ENCODE measurements around the gene SARDH. TPM values are rescaled to one million over a fixed set of nuclear protein-coding genes. Genes with fewer than 3 reads are reported as not detected.

Gene SARDH
- total RNA-seq (10 to 100 TPM in 5 of 6 donors, 1 to 10 TPM in 1; 8.9 to 43.3 (median 25.9) TPM), polyA plus RNA-seq (10 to 100 TPM; 14.3 to 18.5 TPM)

DNA sequence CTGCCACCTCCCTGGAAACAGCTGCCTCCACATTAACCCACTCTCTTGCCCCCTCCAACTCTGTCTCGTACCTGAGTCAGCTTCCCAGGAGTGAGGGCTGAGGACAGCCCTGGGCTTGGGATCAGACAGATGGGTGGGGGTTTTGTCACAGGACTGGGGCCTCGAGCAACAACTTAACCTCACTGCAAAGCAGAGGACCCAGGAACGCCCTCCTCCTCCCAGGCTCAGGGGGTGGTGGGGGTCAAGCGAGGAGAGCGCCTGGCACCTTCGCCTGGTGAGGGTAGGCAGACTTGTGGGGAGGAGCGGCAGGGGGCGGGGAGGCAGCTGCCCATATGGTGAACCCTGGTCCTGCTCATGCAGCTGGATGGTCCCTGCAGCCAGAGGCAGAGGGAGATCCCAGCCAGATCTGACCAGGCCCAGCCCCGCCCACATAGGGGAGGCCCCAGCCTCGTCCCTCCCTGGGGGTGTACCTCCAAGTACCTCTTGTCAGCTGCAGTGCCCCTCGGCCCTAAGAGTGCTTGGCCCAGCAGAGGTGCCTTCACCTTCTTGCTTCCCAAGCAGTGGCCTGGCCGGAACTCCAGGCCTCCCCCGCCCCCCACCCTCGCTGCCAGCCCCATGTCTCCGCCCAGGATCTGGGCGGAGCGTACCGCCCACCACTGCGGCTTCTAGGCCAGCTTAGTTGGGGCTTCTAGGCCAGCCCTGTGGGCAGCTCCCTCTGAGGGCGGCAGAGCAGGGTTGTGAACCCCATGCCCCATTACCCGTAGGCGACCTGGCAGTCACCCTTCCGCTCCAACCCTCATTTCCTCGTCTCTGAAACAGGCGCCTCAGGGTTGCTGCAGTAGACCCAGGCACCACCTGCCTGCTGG lies at the start of gene SARDH:
Gene SARDH, minus strand, starts transcription at position 579 of the 866 bp plus-strand sequence. CDS start 4,179 bp downstream, outside the sequence.
- Histone ChIP-seq H3K4me3 (peak within 1 kb of the TSS; percentile 12 to 49 (median 32)), H3K4me1 (no peaks in the 10 kb centered on the region), H3K27ac (peak within 1 kb of the TSS in 3 of 4 donors; percentile 10 to 42 (median 34)), H3K9me3 (no peaks in the 10 kb centered on the region), H3K27me3 (no peaks in the 10 kb centered on the region), H3K36me3 (no peaks in the 10 kb centered on the region)
- intact Hi-C loops (cut with DNase I), result no loop called here
- DNase-seq (peak; percentile 55 to 93 (median 78)), FAIRE-seq (no peak), ATAC-seq (peak; percentile 66 to 88 (median 82))
- 18 to 36% methylated on average over 23 to 25 of the region's 25 CpGs for WGBS, 2 donors
- TF ChIP-seq, protein P1, sequence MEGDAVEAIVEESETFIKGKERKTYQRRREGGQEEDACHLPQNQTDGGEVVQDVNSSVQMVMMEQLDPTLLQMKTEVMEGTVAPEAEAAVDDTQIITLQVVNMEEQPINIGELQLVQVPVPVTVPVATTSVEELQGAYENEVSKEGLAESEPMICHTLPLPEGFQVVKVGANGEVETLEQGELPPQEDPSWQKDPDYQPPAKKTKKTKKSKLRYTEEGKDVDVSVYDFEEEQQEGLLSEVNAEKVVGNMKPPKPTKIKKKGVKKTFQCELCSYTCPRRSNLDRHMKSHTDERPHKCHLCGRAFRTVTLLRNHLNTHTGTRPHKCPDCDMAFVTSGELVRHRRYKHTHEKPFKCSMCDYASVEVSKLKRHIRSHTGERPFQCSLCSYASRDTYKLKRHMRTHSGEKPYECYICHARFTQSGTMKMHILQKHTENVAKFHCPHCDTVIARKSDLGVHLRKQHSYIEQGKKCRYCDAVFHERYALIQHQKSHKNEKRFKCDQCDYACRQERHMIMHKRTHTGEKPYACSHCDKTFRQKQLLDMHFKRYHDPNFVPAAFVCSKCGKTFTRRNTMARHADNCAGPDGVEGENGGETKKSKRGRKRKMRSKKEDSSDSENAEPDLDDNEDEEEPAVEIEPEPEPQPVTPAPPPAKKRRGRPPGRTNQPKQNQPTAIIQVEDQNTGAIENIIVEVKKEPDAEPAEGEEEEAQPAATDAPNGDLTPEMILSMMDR (IDR thresholded peaks at IDR 0.05), result no peak

DNA sequence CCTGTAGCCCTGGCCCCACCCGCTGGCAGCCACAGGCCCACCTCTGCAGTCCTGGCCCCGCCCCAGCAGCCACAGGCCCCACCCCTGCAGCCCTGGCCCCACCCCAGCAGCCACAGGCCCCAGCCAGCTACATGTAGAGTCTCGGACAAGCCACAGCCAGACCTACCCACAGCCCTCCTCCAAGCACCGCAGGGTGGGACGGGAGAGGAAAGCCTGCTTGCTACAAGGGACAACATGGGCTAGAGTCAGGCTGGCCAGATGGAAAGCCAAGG lies 49.5 kb upstream of the SARDH start:
- no peak for FAIRE-seq
- Histone ChIP-seq H3K36me3 (peaks cover 0 to 31% (median 6%) of the 10 kb centered on the region in 3 donors), H3K27me3 (no peaks in the 10 kb centered on the region), H3K4me3 (no peak overlapping the region), H3K27ac (no peak overlapping the region), H3K4me1 (no peaks in the 10 kb centered on the region), H3K9me3 (no peaks in the 10 kb centered on the region)
- WGBS, 2 donors, result 82 to 85% methylated on average over 5 of the region's 5 CpGs
- intact Hi-C loops (cut with DNase I), result no loop called here
- peak in 1 of 6 donors; percentile 39 for DNase-seq
- TF ChIP-seq, protein P1 (IDR thresholded peaks at IDR 0.05), result no peak
- ATAC-seq, result peak in 3 of 4 donors; percentile 20 to 62 (median 36)

DNA sequence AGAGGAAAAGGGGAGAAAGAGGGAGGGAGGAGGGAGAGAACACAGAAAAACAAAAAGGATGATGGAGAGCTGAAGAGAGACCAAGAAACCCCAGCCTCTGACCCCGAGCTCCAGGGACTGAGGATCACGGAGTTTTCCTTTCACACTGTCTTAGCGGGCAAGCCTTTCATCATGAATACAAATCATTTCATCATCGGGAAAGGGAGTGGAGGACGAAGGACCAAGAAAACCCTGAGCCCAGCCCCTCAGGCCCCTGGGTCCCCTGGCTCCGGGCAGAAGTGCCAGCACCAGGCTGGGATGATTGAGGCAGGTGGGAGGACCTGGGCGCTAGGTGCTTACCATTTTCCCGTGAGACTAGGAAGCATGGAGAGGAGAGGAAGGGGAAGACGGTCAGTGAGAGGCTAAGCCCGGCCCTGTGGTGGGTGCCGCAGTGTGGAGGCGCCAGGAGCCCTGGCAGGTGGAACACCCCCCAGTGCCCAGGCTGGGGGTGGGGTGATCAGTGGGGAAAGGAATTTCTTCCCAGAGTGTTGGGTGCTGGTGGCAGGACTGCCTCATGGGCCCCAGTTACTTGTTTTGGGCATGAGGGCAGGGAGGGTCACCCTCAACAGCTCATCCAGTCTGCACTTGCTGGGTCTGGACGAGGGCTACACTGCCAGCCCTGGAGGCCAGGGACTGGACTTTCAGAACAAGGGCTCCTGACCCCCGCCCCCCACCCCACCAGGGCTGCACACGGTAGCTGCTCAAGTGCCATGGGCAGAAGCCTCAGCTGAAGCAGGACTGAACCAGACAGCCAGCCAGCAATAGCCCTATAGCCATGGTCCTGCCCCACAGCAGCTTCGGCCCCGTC lies 49.0 kb upstream of the SARDH start:
- Histone ChIP-seq H3K27me3 (no peaks in the 10 kb centered on the region), H3K9me3 (no peaks in the 10 kb centered on the region), H3K4me1 (no peaks in the 10 kb centered on the region), H3K36me3 (peaks cover 0 to 31% (median 6%) of the 10 kb centered on the region in 3 donors), H3K27ac (no peak overlapping the region), H3K4me3 (no peak overlapping the region)
- intact Hi-C loops (cut with DNase I), result no loop called here
- DNase-seq (peak in 1 of 6 donors; percentile 0), ATAC-seq (no peak), FAIRE-seq (no peak)
- WGBS, 2 donors, result 87 to 88% methylated on average over 17 of the region's 17 CpGs
- TF ChIP-seq, protein P1 (IDR thresholded peaks at IDR 0.05), result no peak

DNA sequence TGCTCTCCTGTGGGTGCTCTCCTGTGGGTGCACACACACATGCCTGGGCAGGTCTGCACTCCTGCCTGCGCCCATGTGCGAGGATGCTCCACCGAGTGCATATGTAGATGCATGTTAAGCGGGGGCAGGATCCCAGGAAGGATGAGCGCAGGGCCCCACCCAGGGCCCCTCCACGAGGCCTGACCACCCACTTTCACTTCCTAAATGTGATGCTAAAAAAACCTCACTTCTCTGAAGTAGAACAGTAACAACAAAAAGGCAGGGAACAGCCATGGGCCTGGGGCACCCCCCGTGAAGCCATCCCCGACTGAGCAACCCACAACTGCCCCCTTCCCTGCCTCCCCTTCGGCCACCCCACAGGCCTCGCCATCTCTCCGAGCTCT lies 48.2 kb upstream of the SARDH start:
- 84 to 90% methylated on average over 11 of the region's 11 CpGs for WGBS, 2 donors
- H3K36me3 ChIP-seq, result peaks cover 0 to 31% (median 4%) of the 10 kb centered on the region in 3 donors
- DNase-seq, result peak in 1 of 6 donors; percentile 25
- no peaks in the 10 kb centered on the region for H3K9me3 ChIP-seq
- no peaks in the 10 kb centered on the region for H3K4me1 ChIP-seq
- intact Hi-C loops (cut with DNase I), result no loop called here
- ATAC-seq, result peak in 1 of 4 donors; percentile 5
- no peaks in the 10 kb centered on the region for H3K27me3 ChIP-seq
- no peak overlapping the region for H3K27ac ChIP-seq
- FAIRE-seq, result no peak
- TF ChIP-seq, protein P1 (IDR thresholded peaks at IDR 0.05), result no peak
- H3K4me3 ChIP-seq, result no peak overlapping the region

All from pancreas (tissue), 10 donors.